Measurements from ENCODE around the gene IL16. TPM values are rescaled to one million over a fixed set of nuclear protein-coding genes. Genes with fewer than 3 reads are reported as not detected.

Gene IL16
- total RNA-seq, 4 donors from 2014 or later = 13.5 to 34.9 (median 19.8) TPM

DNA sequence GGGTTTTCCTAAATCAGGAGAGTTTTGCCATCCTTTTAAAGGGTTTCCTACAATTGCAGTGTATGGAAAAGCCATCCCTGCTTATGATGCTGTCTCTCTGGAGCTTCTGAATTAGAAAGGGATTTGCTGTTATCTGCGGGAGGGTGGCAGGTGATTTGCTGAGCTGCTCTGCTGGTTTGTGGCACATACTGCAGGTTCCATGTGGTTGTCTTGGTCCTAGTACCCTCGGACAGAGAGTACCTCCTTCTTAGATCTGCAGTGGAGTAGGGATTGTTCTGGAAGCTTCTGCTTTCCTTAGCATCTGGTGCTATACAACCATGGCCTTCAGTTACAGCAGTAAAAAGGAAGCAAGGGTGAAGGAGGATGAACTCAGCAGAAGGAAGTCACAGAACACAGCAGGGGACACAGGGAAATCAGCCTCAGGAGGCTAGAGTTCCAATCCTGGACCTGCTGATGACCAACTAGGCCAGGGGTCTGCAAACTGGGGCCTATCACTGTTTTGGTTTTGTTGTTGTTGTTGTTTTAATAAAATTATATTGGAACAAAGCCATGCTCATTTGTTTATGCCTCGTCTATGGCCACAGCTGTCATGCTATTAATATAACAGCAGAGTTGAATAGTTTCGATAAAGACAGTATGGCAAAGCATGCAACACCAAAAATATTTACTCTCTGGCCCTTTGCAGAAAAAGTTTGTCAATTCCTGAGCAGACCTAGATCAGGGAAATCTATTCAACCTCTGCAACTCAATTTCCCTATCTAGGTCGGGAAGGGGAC lies 87.8 kb downstream of the IL16 start:
- TF ChIP-seq EP300 (IDR thresholded peaks at IDR 0.05) = no peak
- no peak for TF ChIP-seq POLR2A (IDR thresholded peaks at IDR 0.05; ENCODE audit: low read depth)
- TF ChIP-seq POLR2AphosphoS5 (IDR thresholded peaks at IDR 0.05) = no peak
- TF ChIP-seq, protein P1, sequence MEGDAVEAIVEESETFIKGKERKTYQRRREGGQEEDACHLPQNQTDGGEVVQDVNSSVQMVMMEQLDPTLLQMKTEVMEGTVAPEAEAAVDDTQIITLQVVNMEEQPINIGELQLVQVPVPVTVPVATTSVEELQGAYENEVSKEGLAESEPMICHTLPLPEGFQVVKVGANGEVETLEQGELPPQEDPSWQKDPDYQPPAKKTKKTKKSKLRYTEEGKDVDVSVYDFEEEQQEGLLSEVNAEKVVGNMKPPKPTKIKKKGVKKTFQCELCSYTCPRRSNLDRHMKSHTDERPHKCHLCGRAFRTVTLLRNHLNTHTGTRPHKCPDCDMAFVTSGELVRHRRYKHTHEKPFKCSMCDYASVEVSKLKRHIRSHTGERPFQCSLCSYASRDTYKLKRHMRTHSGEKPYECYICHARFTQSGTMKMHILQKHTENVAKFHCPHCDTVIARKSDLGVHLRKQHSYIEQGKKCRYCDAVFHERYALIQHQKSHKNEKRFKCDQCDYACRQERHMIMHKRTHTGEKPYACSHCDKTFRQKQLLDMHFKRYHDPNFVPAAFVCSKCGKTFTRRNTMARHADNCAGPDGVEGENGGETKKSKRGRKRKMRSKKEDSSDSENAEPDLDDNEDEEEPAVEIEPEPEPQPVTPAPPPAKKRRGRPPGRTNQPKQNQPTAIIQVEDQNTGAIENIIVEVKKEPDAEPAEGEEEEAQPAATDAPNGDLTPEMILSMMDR (IDR thresholded peaks at IDR 0.05) = no peak
- Histone ChIP-seq H3K27ac (replicated peaks in 1 of 4) (no peak overlapping the region), H3K27me3 (no peaks in the 10 kb centered on the region), H3K9me3 (no peaks in the 10 kb centered on the region), H3K4me3 (no peak overlapping the region), H3K4me1 (peaks cover 3 to 12% (median 9%) of the 10 kb centered on the region in 4 donors), H3K36me3 (peaks cover 0 to 27% (median 11%) of the 10 kb centered on the region in 4 donors)
- no peak for DNase-seq (ENCODE audit: extremely low spot score)
- 60% methylated on average over 3 of the region's 5 CpGs for WGBS
- intact Hi-C loops (cut with DNase I) = no loop called here

DNA sequence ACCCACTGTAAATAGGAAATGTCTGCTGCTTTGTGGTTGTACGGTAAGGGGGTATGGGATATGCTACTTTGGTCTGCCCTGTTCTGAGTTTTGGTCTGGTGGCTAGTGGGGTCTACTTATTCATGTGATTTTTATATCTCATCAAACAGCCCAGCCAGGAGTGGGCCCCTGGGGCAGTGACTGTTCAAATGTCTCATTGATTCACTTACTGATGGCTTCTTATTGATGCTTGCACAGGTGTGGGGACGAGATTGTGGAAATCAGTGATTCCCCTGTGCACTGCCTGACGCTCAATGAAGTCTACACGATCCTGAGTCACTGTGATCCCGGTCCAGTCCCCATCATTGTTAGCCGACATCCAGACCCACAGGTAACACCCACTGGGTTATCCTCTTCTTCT lies 88.8 kb downstream of the IL16 start:
- no peak for DNase-seq (ENCODE audit: extremely low spot score)

DNA sequence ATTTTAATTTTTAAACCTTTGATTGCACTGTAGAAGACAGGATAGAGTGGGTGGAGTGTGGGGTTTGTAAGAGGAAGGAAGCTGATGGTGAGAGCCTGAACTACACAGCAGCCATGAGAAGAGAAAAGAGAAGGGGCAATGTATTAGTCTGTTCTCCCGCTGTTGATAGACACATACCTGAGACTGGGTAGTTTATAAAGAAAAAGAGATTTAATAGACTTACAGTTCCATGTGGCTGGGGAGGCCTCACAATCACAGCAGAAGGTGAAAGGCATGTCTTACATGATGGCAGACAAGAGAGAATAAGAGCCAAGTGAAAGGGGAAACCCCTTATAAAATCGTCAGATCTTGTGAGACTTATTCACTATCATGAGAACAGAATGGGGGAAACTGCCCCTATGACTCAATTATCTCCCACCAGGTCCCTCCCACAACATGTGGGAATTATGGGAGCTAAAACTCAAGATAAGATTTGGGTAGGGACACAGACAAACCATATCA lies 90.0 kb downstream of the IL16 start:
- Histone ChIP-seq H3K27ac (replicated peaks in 1 of 4) (no peak overlapping the region), H3K9me3 (no peaks in the 10 kb centered on the region), H3K27me3 (no peaks in the 10 kb centered on the region), H3K36me3 (peaks cover 0 to 20% (median 11%) of the 10 kb centered on the region in 4 donors), H3K4me3 (no peak overlapping the region), H3K4me1 (no peaks in the 10 kb centered on the region)
- intact Hi-C loops (cut with DNase I) = no loop called here
- 69% methylated on average over 2 of the region's 2 CpGs for WGBS
- DNase-seq (ENCODE audit: extremely low spot score) = no peak
- TF ChIP-seq, protein P1 (IDR thresholded peaks at IDR 0.05) = no peak
- TF ChIP-seq POLR2AphosphoS5 (IDR thresholded peaks at IDR 0.05) = no peak

More for the DNA sequence above, 88.8 kb downstream of the IL16 start:
- 98% methylated on average over 5 of the region's 6 CpGs for WGBS
- intact Hi-C loops (cut with DNase I) = no loop called here
- Histone ChIP-seq H3K4me1 (peaks cover 0 to 3% (median 1%) of the 10 kb centered on the region in 4 donors), H3K4me3 (no peak overlapping the region), H3K27me3 (no peaks in the 10 kb centered on the region), H3K36me3 (peaks cover 0 to 24% (median 11%) of the 10 kb centered on the region in 4 donors), H3K27ac (replicated peaks in 1 of 4) (no peak overlapping the region), H3K9me3 (no peaks in the 10 kb centered on the region)
- TF ChIP-seq EP300 (IDR thresholded peaks at IDR 0.05) = no peak
- TF ChIP-seq, protein P1 (IDR thresholded peaks at IDR 0.05) = no peak

DNA sequence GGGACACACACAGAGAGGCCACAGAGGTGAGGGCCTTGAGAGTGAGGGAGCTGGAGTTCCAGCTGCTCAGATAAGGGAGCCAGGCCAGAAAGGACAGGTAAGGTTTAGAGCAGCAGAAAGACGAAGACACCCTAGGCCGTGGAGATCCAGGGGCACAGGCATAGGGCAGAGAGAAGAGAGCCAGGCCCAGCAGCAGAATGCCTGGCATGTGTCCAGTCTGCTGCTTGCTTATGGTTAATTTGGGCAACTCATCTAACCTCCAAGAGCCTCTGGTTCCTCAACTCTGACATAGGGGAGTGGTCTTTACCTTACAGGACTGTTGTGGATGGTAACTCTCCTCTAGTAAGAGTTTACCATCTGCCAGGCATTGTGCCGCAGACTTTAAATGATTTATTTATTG lies 91.4 kb downstream of the IL16 start:
- 94% methylated on average over 3 of the region's 3 CpGs for WGBS
- intact Hi-C loops (cut with DNase I) = no loop called here
- H3K4me3 ChIP-seq = no peak overlapping the region
- H3K36me3 ChIP-seq = peaks cover 0 to 32% (median 3%) of the 10 kb centered on the region in 4 donors
- no peaks in the 10 kb centered on the region for H3K4me1 ChIP-seq
- TF ChIP-seq EP300 (IDR thresholded peaks at IDR 0.05) (no peak), POLR2AphosphoS5 (IDR thresholded peaks at IDR 0.05) (no peak), POLR2A (IDR thresholded peaks at IDR 0.05; ENCODE audit: low read depth) (no peak)
- TF ChIP-seq, protein P1 (IDR thresholded peaks at IDR 0.05) = no peak
- no peaks in the 10 kb centered on the region for H3K9me3 ChIP-seq
- H3K27ac ChIP-seq (replicated peaks in 1 of 4) = no peak overlapping the region
- no peaks in the 10 kb centered on the region for H3K27me3 ChIP-seq
- DNase-seq (ENCODE audit: extremely low spot score) = no peak
